Measurements from ENCODE around the gene MGAT4A.
"Not testable (repeated sequence)": the region's sequence is repeated elsewhere in the genome, so short reads cannot be mapped to it uniquely, and the experiment has no call there.

The MGAT4A gene

DNA sequence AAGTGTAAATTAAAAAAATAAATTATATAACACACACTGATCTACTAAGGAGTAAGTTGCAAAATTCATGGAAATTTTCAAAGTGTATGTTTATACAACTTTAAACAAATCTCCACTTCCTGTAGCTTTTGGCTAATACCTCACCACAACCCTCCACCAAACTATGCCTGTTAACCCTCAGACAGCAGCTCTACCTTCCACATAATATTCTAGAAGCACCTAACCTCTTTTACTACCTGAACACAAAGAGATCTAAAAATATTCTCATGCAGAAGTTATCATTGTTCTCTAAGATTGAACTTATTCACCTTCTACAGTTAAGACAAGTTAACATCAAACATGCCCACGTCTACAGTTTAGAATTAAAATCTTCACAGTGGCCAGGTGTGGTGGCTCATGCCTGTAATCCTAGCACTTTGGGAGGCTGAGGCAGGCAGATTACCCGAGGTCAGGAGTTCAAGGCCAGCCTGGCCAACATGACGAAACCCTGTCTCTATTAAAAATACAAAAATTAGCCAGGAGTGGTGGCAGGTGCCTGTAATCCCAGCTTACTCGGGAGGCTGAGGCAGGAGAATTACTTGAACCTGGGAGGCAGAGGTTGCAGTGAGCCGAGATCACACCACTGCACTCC lies 2.7 kb downstream of the MGAT4A start:
- not testable (repeated sequence) for DNase-seq

DNA sequence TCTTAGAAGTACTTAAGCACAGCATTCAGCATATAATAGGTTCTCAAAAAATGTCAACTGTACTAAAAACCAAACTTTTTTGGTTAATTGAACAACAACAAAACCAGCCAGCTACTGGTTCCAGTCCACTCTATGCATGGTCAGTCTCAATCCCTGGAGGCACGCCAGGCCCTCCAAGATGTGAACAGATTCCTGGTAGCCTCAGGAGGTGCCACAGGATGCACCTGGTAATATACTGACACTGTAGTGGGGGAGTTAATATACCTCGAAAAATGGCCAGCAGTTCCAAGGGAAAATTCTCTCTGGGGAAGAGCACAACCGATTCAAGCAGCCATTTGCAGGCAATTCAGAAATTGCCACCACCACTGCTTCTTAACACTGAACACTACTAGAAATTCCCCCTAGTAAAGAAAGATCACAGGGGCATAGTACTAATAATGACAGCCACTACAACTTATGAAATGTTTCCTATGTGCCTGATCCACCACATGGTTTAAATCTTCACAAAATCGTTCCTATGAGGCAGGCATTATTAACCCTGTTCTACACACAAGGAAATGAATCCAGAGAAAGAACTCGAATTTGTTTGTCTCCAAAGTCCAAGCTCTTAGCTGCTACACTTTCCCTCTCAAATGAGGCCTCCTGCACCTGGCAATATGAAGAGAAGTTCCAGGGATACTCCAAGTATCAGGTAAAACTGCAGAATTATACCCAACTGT lies 3.4 kb downstream of the MGAT4A start:
- DNase-seq = no peak

DNA sequence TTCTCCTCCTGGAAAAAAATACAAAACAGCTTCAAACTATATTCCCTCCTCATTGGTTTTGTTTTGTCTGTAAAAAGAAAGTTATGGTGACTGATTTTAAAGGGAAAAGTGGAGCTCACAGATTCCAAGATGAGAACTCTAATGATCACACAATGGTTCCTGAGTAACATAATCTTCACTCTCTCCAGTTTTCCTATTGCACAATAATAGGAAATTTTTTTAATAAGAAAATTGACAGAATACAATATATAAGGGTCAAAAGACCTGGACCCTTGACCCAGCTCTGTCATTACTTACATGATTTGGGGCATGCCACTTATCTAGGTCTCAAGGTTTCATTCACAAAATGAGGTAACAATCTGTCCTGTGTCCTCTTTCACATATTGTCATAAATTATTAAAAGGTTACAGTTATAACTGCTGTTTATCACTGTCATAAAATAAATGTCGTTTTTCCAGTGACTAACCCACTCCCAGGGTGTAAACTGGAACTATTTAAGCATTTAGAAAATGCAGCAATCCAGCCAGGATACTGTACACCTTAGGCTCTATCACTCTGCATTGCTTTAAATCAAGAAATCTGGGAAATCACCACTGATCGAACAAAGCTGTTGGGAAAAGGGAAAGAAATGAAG lies 4.1 kb downstream of the MGAT4A start:
- DNase-seq = no peak

DNA sequence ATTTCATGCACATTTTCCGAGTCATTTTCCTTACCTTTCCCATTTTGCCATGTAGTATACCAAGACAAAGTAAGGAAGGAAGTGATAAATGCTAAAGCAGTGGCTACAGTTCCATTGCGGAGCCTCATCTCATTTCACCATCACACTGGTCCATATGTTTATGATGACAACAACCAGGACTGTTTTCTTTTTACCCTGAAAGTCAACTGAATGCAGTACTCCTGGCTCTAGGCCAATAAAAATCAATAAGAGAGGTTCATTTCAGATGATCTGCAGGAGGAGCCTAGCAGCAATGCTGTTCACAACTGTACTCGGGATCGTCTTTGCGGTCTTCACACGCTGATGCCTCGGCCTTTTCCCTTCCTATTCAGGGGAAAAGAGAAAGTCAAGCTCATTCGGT lies 4.7 kb downstream of the MGAT4A start:
- DNase-seq = no peak

DNA sequence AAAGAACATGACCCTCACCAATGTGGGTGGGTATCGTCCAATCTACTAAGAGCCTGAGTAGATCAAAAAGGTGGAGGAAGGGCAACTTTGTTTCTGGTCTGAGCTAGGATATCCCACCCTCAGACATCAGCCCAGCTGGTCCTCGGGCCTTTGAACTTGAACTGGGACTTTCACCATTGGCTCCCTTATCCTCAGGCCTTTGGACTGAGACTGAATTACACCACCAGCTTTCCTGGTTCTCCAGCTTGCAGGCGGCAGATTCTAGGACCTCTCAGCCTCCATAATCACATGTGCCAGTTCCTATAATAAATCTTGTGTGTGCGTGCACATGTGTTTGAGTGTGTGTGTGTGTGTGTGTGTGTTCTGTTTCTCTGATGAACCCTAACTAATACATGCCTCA lies 10.6 kb downstream of the MGAT4A start:
- no peak for DNase-seq

DNA sequence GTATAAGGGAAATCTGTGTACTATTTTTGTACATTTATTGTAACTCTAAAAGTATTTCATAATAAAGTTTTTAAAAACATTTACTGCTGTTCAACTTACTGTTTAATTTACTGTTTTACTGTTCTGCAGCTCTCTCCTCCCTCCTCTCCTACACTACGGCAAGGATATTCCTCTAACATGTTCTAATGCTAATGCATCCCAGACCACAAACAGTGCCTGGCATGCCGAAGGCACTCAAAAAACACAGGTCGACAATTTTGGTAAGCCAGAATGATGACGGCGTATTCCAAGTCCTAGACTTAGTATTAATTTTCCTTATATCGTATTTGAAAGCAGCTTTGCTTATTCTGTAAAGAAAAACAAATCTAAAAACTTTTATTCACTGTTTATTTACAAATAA lies 13.3 kb downstream of the MGAT4A start:
- DNase-seq = no peak

DNA sequence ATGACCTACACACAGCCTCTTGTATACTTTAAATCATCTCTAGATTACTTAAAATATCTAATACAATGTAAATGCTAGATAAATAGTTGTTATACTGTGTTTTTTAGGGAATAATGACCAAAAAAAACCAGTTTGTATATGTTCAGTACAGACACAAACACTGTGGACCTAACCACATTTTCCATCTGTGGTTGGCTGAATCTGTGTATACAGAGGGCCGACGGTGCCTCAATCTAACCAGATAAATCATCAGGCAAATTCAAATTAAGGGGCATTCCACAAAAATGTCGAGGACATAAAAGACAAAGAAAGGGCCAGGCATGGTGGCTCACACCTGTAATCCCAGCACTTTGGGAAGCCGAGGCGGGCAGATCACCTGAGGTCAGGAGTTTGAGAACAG lies 14.1 kb downstream of the MGAT4A start:
- no peak for DNase-seq

DNA sequence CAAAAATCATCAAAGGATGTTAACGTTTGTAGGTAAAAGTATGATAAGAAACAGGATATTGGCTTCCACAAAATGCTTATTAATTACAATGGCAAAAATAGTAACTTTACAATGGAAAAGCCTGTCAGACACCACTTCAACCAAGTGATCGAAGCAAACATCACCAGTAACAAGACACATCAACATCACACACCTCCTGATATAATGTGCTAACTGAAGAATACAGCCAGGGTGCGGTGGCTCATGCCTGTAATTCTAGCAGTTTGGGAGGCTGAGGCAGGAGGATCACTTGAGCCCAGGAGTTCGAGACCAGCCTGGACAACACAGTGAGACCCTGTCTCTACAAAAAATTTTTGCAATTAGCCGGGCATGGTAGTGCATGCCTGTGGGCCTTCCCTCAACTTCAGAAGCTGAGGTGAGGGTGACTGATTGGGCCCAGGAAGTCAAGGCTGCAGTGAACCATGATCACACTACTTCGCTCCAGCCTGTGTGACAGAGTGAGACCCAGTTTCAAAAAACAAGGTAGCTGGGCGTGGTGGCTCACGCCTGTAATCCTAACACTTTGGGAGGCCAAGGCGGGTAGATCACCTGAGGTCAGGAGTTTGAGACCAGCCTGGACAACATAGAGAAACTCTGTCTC lies 15.0 kb downstream of the MGAT4A start:
- DNase-seq = no peak

DNA sequence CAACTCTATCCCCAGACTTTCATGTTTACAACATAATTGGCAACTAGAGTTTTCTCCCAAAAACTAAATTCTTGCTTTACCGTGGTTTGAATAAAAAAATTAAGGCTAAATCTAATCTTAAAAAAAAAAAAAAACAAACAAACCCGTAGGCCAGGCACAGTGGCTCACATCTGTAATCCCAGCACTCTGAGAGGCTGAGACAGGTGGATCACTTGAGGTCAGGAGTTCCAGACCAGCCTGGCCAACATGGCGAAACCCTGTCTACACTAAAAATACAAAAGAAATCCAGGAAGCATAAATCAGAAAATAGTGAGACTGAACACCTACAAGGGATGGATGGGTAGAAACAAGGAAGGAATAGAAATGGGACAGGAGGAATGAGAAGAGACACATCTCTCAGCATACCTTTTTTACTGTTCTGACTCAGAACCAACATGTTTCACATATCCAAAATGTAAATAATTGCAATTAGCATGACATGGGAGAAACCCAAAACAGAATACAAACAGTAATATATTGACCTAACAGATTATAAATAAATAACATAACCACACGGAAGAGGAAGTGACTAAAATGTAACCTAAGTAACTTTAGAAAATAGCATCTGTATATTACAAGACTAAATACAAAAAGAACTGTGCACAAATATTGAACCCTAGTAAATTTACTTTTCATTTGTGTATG lies 17.5 kb downstream of the MGAT4A start:
- DNase-seq = no peak

DNA sequence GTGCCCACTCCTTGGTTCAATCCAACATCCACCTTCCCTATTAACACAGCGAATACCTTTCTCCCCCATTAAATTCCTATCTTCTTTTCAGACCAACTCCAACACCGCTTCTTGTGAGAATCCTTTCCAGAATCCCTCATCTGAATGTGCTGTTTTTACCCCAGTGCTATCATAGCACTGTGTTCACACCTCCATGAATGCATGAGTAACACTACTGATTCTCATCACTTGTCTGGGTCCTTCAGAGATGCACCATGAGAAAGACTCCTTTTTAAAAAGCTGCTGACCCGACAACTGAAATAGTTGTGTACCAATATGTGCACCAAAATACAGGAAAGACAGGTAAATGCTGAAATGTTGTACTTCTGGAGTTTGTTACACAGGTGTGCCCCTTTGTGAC lies 18.8 kb downstream of the MGAT4A start:
- DNase-seq = no peak

DNA sequence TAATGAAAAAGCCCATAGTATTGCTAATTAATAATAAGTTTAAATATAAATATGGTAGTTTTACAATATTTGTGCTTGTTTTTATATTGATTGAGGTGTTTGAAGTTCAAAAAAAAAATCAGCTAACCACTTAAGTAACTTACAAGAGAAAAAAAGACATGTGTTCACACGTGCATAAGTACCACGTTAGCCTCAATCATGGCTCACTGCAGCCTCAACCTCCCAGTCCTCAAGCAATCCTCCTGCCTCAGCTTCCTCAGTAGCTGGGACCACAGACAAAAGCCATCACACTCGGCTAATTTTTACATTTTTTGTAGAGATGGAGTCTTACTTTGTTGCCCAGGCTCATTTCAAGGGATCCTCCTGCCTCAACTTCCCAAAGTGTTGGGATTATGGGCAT lies 19.4 kb downstream of the MGAT4A start:
- no peak for DNase-seq

DNA sequence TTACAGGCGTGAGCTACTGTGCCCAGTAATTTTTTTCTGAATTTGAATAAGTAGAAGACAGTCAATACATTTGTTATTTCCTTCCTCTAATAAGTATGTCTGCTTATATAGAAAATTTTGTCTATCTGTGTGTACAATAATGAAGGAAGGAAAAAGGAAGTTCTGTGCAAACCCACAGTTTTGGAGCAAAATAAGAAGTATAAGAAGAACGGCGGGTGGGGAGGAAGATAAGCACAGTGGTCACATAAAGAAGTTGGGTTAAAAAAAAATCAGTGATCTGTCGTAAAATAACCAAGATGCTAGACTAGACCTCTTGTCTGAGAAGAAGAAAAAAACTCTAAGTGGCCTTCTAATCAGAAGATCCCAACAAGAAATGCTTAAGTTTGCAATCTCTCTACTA lies 20.2 kb downstream of the MGAT4A start:
- DNase-seq = no peak

DNA sequence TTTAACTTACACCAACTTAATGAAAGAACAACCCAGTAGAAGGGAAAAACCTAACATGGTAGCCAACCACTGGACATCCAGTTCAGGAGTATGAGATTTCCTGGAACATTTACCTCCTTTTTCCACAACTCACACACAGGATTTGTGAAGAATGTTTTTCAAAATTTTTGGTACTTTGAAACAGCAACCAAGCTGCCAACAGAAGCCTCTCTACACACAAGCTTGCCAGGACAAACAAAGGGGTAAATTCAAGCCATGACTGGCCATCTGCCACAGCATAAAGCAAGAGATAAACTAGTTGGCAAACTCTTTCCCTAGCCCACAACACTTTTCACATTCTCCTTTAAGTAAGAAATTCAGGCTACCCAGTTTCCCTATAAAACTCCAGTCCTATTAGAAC lies 21.4 kb downstream of the MGAT4A start:
- DNase-seq = no peak

DNA sequence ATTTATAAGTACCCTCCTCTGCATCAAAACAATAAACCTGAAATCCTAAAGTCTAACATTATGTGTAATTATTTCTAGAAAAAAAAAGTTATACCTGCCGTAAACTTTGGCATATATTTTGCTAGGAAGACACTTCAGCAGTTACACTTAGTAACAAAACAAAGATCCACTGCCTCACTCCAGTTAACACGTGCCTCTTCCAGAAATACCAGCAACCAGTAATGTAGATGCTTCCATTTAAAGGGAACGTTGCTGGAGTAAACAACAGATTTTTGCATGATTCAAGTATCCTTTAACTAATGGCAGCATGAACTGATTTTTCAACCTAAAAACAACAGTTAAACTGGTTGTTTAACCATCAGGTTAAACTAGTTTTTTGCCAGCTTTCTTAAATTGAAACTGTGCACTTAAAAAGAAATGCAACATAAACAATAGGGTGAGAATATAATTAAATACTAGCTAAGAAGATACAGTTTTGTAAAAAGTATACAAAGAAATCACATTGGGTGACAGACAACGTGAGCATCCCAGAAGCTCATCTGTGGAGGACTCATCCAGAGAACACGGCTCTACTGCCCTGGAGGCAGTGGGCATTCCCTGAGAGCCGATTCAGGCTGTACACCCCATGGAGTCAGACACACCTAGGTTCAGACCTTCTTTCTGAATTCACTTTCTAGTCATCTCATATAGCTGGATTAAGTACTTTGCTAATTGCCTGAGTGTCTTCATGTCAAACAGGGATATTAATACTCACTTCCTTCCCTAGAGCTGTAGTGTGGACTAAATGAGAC lies 22.3 kb downstream of the MGAT4A start:
- no peak for DNase-seq

DNA sequence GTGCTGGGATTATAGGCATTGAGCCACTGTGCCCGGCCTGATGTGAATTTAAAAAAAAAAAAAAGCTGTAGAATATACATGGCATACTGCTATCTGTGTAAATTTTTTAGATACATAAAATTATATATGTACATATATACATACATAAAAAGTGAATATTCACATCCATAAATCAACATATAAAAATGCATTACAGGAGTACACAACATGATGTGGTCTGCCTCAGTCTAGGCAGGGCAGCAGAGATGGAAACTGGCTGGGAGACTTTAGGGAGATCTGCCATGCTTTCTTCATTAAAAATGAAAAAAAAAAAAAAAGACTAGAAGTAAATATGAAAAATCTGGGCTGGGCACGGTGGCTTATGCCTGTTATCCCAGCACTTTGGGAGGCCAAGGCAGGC lies 24.3 kb downstream of the MGAT4A start:
- no peak for DNase-seq

DNA sequence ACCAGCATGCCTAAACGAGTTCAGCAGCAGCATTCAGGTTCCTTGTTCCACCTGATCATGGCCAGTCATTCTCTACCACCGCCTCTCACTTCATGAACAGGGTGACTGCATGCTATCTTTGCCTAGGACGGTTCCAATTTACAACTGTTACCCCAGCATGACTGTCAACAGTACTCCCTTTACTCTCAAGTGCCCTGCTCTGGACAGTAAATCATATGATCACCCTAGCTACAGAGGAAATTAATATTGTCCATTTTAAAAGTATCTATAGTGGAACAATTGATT lies 25.7 kb downstream of the MGAT4A start:
- no peak for DNase-seq

DNA sequence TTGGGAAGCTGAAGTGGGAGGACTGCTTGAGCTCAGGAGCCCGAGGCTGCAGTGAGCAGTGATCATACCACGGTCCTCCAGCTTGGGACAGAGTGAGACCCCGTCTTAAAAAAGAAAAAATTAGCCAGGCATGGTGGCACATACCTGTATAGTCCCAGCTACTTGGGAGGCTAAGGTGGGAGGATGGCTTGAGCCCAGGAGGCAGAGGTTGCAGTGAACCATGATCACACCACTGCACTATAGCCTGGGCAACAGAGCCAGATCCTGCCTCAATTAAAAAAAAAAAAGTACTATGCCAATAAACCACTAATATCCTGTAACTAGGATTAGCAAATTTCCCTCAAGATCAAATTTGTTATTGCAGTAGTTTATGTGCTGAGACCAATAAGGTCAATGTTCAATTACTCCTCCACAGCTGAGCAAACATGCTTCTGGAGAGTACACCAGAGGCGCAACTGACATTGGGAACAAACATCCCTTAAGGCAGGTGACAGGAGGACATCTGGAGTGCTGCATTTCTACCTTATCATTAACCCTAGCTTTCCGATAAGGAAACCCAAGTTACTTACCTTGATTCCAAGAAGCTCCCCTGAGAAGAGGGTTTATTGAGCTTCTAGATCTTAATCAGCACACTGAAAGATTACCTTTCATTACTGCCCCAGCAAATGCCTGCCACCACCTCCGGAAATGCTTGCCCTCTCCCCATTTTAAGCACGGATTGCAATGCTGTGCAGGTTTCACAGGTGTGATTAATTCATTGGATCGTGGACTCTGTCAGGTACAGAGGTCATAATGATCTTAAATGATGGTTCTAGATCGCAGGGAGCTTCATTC lies 26.2 kb downstream of the MGAT4A start:
- no peak for DNase-seq

DNA sequence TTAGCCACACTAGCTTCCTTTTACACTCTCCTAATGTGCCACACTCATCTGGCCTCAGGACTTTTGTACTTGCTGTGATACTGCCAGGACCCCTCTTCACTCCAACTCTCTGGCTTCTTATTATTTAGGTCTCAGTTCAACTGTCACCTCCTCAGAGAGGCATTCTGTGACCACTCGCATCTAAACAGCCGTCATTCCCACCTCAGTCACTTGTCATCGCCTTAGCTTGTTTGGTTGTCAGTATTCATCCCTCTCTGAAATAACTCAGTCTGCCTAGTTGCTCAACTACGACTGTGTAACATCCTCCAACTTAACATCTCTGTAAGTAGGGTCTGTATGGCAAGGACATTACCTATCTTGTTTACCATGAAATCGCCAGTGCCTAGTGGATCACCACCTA lies 27.2 kb downstream of the MGAT4A start:
- DNase-seq = no peak

DNA sequence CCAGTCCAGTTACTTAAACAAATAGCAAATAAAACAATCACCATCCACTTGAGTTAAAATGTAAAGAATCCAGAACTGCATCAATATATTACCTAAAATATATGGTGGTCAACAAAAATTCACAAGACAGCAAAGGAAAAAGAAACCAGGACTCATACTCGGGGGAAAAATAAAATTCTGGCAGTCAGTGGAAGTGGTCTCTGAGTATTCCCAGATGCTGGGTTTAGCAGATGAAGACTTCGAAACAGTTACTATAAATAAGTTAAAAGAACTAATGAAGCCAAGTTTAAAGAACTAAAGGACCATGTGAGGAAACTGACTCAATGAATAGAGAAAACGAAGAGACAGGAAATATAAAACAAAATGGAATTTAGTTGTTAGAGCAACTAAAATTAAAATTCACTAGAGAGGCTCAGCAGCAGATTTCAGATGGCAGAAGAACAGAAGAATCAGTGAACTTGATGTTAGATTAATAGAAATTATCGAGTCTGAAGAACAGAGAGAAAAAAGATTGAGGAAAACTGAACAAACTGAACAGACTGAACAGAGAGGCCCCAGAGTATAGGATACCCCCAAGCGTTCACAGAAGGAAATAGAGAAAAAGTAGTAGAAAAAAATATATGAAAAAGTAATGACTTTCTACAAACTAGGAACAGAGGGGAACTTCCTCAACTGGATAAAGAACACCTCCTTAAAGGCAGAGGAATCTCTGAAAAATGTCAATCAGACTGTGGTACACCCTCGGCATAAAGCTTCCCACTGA lies 27.9 kb downstream of the MGAT4A start:
- peak; percentile 10 for DNase-seq

DNA sequence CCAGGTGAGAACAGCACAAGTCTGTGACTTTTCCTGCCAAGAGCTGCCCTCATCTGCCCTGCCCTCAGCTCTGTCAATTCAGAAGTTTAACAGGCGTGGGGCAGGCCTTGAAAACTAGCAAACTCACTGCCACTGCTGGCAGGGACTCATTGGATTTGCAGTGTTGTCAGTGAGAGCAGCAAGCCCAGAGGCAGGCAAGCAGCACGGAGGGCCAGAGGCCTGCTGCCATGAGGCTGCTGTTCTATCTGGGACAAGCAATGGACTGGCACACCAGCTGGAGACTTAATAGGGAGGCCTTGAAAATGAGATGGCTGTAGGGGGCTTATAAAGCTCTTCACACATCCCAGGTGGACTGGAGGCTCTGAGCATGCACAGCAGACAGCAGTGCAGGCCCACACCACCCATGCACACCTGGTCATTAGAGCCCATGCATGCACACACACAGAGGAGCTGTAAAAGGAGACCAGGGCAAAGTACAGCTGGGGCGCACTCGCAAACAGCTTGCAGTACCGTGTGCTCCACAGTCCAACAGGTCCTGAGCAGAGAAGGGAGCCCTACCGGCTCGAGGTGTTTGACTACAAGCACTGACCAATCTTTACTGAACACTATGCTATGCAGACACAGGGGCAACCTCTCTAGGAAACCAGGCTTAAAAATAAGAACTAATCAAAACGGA lies 28.7 kb downstream of the MGAT4A start:
- DNase-seq = no peak

DNA sequence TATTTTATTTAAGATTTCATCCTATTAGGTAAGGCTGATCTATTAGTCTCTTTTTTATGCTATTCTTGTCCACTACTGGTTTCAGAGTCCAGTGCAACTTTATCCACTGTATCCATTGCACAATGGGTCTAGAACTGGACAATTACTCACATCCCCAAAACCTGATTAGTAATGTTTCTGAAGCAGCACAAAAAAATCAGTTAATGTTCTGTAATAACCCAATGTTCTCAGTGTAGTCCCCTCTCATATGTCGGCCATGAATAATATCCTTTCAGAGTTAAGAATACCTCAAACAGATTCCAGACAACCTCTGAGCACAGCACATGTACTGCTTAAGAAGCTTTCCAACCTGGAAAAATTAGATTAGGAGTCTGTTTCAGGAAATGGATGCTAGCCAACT lies 29.7 kb downstream of the MGAT4A start:
- DNase-seq = no peak
